Measurements from ENCODE around the gene OR2T1.
"Not testable (repeated sequence)": the region's sequence is repeated elsewhere in the genome, so short reads cannot be mapped to it uniquely, and the experiment has no call there.

The OR2T1 gene

DNA sequence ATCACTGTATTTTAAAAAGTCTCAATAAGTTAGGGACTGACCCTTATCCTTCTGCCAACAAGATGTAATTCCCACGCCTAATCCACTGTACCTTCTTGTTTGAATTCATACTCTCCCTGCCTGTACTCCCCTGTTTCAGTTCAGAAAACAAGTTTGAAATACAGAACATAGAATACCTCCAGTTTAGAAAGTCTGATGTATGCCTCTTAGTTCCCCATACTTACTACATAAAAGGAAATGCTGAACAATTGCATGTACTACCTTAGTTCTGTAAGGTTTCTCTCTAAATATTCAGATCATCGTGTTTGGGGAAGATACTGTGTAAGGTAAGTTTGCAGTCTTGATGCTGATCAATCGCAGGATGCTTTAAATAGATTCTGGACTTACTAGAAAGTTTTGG is 33.5 kb downstream of the OR2T1 start:
- not testable (repeated sequence) for DNase-seq

DNA sequence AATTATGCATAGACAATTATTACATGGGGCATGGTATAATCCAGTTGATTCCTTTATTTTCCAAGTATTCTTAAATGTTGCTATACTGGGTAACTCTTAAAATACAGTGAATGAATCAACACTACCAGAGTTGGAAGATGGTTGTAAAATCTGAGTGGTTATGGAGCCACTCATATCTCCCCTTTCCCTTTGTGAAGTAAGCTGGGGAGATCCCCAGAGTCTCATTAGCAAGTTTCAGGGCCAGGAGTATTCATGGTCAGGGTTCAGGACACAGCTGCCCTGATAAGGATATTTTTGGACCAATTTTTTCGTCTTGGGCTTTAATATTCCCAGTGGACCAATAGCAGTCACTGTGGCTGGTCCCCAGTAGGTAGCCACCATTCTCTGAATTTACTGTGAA is 35.8 kb downstream of the OR2T1 start:
- not testable (repeated sequence) for DNase-seq

DNA sequence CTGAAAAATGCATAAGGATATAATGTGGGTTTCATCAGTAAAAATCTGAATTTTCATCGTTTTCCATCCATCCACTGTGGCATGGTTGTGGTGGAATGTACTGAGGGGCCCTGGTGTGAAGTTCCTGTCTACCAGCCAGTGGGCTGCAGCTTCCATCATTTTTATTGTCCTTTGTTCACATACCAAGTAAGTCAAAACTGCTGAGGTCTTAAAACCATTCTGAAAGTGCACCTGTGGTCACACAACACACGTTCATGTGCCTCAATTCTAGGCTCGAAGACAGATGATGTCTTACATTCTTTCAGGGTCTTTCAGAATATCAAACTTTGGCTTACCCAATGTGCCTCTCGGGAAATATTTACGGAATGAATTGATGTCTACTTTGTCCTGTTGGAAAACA is 36.4 kb downstream of the OR2T1 start:
- DNase-seq: not testable (repeated sequence)

DNA sequence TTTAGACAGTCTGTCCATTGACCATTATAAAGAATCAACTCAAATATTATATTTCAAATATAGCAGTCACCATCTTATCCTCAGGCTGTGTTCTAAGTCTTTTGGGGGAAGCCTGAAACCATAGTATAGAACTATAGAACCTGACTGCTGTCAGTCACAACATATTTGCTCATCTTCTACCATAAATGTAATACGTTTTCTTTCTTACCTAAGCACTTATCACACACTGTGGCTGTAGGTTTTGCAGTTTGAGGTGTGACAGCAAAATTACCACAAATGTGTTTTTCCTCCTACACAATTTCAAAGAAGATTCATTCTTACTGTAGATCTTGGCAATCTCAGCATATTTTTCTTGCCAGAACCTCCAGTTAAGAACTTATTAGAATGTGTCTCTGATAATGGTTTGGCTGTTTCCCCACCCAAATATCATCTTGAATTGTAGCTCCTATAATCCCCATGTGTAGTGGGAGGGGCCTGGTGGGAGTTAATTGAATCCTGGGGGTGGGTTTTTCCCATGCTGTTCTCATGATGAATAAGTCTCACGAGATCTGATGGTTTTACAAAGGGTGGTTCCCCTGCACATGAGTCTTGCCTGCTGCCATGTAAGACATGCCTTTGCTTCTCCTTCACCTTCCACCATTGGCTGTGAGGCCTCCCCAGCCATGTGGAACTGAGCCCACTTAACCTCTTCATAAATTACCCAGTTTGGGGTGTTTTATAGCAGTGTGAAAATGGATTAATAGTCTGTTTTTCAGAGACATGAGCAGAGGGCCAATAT is 39.8 kb downstream of the OR2T1 start:
- not testable (repeated sequence) for DNase-seq

DNA sequence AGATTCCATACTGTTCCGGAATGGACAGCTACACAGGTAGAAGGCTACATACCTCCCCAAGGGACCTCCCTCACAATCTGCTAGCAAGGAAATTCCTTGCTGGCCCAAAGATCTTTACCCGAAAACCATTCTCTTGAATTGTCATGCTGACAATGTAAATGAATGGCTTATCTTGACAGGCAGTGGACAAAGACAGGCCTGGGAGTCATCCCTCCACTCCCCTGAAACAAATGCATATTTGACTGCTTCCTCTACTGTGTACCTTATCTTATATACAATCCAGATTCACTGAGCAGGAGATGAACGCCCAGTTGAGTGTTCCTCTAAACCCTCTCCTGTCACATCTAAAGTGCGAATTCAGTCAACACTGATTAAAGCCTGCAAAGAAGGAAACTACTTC is 41.8 kb downstream of the OR2T1 start:
- DNase-seq: not testable (repeated sequence)

DNA sequence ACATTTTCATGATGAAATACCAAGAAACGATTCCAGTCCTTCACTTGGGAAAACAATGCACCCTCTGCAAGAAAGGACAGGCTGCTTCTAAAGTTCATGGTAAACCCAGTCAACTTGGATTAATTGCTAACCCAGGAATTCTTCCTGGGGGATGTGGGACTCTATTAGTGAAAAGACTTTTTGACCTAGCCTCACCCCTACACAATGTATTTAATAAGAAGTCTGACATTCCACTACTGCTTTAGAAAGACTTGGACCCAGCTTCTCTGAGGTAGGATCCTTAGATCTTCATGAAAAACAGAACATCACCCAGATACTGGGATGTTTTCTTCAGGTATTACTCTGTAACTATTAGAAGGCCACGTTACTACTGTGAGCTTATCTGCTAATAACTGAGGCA is 42.6 kb downstream of the OR2T1 start, which contains the start of gene OR2T2:
Gene OR2T2, plus strand, starts transcription at position 239 of the 400 bp plus-strand sequence. CDS start 7,161 bp downstream, outside the sequence.
- DNase-seq: not testable (repeated sequence)

DNA sequence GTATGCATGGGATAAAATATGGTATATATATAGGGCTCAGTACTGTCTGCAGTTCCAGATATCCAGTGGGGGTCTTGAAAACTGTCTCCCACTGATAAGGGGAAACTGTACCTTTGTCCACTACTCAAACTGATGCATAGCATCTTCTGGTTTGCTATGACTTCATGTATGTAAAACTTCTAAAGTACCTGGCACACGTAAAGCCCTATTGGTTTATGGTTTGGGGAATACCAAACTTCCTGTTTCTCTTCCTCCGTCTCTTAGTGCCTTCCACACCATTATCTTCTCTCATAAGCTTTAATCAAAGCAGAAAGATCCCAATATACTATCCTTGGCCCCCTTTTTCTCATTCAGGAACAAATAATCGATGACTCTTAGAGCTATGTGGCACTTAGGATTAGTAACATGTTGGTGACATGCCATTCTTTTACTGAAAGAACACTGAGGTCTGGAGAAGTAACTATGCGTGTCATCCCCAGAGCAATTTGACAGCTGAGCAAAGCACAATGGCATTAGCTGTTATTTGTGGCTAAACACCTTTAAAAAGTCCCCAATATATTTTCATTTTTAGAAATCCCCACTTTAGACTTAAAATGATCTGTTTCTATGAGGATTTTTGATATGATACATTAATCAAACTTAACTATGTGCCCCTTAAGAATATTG is 45.7 kb downstream of the OR2T1 start:
- not testable (repeated sequence) for DNase-seq

DNA sequence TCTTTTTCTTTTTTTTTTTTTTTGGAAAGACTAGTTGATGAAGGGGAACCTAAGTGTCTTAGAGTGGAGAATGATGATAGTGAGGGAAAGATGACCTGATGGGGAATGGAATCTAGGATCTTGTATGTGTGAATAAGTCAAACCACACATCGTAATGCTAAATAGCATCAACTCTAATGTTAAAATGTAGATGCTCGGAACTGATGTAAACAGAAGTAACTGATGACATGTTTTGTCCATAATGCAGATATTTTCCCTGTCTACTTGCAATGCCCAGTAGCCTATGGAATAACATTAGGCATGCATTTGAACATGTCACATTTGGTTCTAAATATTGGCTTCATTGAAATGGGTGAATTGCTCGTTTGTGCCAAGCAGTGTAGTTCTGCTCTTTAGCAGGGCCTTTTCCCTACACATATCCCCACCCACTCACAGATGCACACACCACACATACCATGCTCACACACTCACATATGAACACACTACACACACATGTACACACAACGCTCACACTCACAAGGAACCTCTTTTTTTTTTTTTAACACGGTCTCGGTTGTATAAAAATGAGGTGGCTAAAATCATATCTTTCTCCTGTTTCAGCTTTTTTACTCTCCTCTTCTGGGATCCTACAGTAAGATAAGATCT is 47.1 kb downstream of the OR2T1 start:
- not testable (repeated sequence) for DNase-seq

DNA sequence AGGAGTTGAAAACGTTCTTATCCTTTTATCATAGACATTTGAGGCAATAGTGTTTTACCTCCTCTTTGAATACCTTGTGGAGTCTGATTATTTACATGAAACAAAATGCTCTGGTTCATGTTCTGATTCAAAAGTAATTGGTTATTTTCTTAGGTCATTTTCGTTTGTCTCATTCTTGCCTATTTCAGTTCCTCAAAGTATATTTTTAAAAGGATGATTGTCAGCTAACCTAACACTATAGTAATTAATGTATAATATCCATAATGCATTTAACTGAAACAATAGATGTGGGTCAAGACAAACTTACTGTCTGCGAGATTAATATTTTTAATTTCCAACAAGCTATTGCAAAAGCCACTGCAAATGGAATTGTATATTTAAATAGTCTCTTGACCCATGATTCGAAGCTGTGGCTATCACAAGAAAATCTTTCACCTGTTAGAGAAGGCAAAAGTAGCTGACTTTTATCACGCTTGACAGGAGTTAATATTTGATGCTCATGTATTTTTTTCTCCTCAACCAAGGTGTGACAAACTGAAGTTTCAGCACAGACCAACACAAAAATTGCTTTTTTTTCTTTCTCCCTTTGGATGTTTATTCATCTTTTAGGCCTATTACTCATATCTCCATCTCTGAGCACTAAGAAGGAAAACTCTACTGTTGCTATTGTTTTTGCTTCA is 47.8 kb downstream of the OR2T1 start:
- DNase-seq: not testable (repeated sequence)

DNA sequence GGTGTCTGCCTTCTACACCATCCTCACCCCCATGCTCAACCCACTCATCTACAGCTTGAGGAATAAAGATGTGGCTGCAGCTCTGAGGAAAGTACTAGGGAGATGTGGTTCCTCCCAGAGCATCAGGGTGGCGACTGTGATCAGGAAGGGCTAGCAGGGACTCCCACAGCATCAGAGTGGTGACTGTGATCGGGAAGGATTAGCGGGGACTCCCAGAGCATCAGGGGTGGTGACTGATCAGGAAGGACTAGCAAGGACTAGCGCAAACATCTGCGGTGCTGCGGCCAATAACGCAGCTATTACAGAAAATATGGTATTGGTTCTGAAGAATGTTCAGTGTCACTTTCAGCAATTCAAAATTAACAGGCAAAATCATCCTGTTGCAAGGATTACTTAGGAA is 50.8 kb downstream of the OR2T1 start:
- DNase-seq: not testable (repeated sequence)

DNA sequence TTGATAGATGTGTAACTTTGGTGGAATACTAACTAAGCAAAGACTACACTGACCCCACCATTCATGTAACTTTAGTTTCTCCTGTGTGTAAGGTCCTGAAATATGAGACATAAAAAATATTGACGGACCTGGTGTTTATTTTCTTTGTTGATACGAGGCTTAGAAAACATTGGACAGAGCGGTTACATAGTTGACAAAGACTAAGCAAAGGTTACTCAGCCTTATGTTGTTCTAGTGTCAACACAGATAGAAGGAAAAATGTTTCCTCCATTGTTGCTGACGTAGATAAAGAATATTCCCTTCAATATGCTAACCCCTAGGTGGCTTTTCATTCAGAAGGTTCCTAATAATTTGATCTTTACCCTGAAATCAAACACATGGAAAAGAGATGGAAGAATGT is 52.2 kb downstream of the OR2T1 start:
- DNase-seq: not testable (repeated sequence)

DNA sequence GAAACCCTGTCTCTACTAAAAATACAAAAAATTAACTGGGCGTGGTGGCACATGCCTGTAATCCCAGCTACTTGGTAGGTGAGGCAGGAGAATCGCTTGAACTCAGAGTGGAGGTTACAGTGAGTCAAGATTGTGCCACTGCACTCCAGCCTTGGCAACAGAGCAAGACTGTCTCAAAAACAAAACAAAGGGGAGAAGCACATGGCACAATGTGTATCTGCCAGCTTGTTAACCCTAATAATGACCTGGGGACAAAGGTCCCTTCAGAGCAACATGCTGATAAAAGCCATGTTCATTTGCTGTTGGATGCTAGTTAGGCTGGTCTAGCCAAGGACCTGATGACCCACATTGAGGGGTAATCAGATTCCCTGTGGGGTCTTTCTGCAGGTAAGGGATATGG is 53.8 kb downstream of the OR2T1 start:
- not testable (repeated sequence) for DNase-seq

Measured in stimulated activated naive CD4-positive, alpha-beta T cell treated with Interleukin-2 at 50 U/mL for 16 hours (primary cell).